NCI-H446 (cell line): ENCODE results near the gene OR52E5.

ENCODE experiments used
- DNase-seq, 2 experiments: peaks; one replicate each; lab custom pipeline; 2025; lab: John Stamatoyannopoulos, UW

The OR52E5 gene

DNA sequence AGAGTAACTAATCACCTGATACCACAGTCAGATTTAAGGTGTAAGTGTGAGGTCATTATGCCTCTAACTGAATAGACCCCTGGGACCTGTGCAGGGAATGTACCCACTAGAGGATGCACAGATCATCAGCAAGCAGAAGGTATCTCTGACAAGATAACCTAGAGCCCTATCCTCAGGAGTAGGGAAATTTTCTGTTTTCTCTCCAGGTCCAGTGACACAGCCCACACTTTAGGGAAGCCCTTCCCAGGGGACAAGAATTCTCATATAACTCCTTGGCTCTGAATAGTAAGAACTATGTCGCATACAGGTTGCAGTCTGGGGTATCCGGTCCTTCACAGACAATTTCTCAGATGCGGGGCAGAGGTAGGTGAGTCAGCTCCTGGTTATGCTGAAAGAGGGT, at the start of gene OR52E5:
TSS of gene OR52E5 (plus strand) at position 301 of the 400 bp plus-strand sequence. CDS start 7,569 bp downstream, outside the sequence.
- no peak for DNase-seq

DNA sequence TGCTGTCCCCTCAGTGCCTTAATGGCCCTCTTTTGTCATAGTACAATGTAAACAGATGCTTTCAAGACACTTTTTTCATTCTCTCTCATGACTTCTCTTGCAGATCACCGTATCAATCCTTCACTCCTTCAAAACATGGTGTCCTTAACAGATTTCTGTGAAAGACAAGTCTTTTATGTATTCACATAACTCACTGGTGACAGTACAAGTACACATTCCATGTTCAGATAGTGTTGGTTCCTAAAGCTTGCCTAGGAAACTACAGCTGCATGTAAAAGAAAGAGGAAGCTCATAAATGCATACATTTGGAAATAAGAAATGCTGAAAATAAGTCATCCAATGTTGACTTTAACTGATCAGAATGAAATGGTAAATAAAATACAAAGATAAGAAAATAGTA, 46.3 kb upstream of the OR52E5 start:
- DNase-seq, result no peak

- DNase-seq, result no peak
Measured at GRCh38 chr11:5847711-5848110, 45.3 kb upstream of the OR52E5 start.

DNA sequence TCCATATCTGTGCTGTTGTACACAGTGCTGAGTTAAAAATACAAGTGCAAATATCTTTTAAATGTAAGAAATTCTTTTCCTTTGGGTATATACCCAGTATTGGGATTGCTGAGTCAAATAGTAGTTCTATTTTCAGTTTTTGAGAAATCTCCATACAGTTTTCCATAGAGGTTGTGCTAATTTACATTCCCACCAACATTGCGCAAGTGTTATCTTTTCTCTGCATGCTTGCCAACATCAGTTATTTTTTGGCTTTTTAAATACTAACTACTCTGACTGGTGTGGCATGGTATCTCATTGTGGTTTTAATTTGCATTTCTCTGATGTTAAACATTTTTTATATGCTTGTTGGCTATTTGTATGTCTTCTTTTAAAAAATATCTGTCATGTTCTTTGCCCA, 42.0 kb upstream of the OR52E5 start:
- no peak for DNase-seq

DNA sequence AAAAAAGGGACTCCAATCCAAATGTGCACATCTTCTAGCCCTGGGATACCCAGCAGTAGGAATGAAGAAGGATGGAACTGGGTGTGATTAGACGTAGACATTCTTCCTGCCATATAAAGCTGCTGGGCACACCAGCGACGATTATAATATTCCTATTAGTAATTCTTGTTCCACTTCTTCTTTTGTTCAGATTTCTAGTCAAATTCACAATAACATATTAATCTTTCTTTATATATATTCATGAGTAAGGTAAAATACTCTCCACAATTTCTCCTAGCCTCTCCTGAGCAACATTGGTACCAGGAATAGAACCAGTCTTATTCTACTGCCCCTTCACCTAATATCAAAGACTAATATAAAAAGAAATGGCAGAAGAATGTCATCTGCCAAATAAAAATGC, 35.4 kb upstream of the OR52E5 start, which contains the start of gene OR52E8:
TSS of gene OR52E8 (minus strand) at position 101 of the 400 bp plus-strand sequence. CDS start at position 101, 0 bp downstream.
- no peak for DNase-seq

GRCh38 chr11:5865826-5866225, 27.2 kb upstream of the OR52E5 start:
- DNase-seq, result no peak

DNA sequence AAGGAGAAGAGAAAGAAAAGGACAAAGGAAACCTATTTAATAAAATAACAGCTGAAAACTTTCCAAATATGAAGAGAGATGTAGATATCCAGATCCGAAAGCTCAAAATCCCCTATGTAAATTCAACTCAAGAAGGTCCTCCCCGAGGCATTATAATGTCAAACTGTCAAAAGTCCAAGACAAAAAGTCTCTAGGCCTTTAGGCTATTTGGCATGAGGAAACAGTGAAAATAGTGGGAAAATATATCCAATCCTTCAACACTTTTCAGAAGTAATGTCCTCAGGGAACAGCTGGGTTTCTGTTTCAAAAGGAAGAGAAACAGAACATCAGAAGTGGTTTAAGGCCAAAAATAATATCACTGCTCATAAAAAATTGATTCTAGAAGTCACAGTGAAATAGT, 14.4 kb upstream of the OR52E5 start:
- no peak for DNase-seq

- DNase-seq, result no peak
Measured at GRCh38 chr11:5880329-5880728, 12.7 kb upstream of the OR52E5 start, which contains the start of gene OR52E4. Gene OR52E4 (plus strand): TSS chr11:5880629. CDS start chr11:5884293, 3,664 bp downstream.

DNA sequence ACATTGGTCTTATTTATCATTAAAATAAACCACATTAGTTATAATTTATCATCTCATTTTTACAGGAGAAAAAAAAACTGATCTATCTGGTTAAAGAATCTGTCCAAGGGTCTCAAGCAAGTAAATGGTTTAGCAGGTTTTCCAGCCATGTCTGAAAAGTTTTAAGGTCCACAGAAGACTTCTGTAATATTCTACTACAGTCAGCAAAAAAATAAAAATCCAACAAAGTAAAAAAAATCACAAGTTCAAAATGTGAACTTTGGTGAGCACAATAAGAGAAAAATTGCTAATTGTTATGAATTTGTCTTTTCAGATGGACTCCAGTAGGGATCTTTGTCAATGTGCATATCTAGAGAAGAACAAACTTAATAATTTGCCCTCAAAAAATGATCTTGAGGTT, 11.3 kb upstream of the OR52E5 start:
- DNase-seq, result no peak

DNA sequence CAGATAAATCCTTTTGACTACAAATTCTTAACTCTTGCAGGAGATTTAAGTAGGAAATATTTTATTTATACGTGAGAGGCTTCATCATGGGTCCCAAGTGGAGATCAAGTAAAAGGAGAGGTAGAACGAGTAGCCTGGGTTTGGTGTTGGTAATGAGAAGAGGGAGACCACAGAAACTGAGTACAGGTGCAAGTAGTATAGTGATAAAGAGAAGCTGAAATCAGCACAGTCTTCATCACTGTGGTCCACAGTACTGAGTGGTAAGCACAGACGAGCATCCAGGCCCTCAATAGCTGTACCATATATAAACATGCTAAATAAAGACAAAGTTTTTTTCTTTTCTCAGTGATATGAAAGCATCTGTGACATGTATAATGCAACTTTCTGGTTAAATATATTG, 5.8 kb upstream of the OR52E5 start:
- no peak for DNase-seq

DNA sequence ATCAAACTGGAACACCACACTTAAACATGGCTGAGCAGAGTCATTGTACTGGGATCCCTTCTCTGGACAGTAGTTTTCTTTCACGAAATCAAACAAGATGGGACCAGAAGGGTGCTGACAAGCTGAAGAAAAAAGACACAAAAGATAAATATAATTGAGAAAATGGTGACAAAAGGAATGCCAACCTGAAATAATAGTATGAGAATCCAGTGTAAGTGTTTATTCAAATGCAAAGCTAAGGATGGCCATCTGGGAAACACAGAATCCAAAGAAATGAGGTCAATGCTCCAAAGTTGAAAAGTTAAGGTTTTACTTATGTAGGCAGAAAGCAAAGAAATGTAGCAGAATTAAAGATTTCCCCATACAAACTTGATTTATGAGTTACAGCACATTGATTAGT, 5.3 kb upstream of the OR52E5 start:
- DNase-seq, result no peak

GRCh38 chr11:5891216-5891800, 1.7 kb upstream of the OR52E5 start:
- no peak for DNase-seq

DNA sequence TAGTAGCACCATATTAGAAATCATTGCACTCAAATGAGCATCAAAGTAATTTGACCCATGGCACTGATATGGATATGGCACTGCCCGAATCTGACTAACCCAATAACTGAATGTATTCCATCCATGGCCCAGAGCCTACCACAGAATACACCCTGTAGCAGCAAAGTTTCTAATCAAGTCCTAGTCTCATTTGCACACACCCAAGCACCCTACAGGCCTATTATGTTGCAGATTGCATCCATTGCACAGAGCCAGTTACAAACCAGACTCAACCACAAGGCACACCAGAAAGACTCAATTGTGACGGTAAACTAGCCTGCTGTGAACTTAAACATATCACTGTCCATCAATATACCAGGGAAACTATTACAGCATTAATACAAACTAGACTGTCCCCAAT, 6.5 kb downstream of the OR52E5 start:
- no peak for DNase-seq

DNA sequence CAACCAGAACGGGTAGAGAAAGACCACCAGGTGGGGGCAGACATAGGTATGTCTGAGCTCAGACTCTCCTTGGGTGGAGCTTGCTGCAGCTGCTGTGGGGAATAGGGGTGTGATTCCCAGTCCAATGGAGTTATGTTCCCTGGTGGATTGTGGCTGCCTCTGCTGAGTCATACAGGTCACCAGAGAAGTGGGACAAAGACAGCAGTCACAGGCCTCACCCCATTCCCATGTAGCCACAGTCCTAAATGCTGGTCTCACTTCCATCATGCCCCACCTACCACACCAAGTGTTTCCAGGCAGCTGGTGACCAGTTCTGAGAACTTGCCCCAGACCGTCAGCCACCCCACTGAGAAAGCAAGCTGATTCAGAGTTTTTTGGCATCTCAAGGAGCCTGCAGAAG, 17.5 kb downstream of the OR52E5 start:
- no peak for DNase-seq

DNA sequence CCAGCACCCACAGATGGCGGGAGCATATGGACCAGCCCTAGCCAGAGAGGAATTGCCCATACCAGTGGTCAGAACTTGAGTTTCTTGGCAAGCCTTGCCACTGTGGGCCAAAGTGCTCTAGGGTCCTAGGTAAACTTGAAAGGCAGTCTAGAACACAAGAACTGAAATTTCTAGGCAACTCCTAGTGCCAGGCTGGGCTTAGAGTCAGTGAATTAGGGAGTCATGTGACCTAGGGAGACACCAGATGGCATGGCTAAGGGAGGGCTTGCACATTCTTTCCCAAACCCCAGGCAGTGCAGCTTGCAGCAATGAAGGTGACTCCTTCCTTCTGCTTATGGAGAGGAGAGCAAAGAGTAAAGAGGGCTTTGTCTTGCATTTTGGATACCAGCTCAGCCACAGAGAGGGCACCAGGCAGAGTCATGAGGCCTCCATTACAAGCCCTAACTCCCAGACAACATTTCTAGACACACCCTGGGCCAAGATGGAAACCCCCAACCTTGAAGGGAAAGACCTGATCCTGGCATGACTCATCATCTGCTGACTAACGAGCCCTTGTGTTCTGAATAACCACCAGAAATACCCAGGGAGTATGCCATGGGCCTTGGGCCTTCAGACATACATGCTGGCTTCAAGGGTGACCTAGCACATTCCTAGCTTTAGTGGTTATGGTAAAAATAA, 29.9 kb downstream of the OR52E5 start:
- no peak for DNase-seq

DNA sequence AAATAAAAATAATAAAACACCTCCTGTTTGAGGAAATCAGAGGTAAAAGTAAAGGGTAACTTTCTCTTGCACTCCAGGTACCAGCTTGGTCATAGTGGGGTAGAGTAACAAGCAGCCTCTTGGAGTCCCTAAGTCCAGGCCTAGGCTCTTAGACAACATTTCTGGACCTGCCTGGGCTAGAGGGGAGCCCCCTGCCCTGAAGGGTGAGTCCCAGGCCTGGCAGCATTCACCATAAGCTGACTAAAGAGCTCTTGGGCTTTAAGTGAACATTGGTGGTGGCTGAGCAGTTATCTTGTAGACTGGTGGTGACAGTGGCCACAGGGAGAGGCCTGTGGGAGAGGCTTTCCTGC, 30.4 kb downstream of the OR52E5 start:
- no peak for DNase-seq

- no peak for DNase-seq
Measured at GRCh38 chr11:5923794-5924193, 30.8 kb downstream of the OR52E5 start.

DNA sequence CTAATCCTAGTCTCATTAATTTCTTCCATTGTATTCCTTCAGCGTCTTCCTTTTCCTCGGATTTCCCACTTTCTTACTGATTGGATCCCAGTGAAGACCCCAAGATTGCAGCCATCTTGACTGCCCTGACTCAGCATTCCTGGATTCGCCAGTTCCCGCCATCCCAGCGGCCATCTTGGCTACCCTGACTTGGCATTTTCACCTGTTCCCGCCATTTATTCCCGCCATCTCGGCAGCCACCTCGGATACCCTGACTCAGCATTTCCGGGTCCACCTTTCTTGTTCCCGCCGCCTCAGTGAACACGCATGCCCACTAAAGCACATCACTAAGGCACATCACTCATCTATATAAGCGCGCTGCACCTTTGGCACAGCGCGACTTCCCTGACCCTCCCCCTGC, 35.3 kb downstream of the OR52E5 start:
- DNase-seq, result no peak

GRCh38 chr11:5928811-5929210, 35.8 kb downstream of the OR52E5 start:
- no peak for DNase-seq

DNA sequence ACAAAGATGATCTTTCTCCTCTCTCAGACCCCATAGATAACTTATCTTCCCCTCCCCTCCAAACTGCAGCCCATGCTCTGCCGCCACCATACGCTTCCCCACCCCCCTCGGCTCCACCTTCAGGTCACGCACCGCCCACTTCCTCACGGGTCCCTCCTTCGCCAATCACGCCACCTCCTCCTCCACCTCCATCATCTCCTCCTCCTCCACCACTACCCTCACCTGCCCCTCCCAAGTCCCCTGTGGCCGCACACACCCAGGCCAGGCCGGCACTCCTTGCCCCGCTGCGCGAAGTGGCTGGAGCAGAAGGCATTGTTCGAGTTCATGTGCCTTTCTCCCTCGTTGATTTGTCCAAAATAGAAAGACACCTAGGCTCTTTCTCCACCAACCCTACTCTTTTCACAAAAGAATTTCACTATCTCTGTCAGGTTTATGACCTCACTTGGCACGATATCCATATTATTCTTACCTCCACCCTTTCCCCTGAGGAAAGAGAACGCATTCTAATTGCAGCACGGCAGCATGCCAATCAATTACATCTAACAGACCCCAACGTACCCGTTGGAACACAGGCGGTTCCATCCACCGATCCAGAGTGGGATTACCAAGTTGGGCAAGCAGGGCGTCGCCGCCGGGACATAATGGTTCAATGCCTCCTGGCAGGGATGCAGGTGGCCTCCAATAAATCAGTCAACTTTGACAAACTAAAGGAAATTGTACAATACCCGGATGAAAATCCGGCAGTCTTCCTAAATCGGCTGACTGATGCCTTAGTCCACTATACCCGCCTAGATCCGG, 36.8 kb downstream of the OR52E5 start:
- DNase-seq, result no peak

DNA sequence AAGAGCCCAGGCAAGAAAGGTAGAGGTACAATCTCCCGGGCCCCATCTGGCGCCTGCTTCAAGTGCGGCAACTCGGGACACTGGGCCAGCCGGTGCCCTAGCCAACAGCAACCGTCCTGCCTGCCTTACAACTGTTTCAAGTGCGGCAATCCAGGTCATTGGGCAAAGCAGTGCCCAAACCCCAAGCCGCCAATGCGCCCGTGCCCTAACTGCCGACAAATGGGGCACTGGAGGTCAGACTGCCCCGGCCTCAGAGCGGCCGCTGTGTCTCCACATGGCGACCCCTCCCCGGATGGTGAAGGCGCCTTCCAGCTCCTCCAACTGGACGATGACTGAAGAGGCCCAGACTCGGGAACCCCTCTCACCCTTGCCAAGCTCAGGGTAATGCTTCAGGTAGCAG, 37.6 kb downstream of the OR52E5 start:
- no peak for DNase-seq

- DNase-seq, result no peak
Measured at GRCh38 chr11:5931061-5931460, 38.1 kb downstream of the OR52E5 start.

- DNase-seq, result no peak
Measured at GRCh38 chr11:5932671-5933070, 39.7 kb downstream of the OR52E5 start.
